Activated naive CD8-positive, alpha-beta T cell treated with anti-CD3 and anti-CD28 coated beads, Interleukin-2, amount 50 U/mL, for 16 hours (primary cell): ENCODE results near the gene IL10RA.
"Not testable (repeated sequence)": the region's sequence is repeated elsewhere in the genome, so short reads cannot be mapped to it uniquely, and the experiment has no call there.

Experiments used
- DNase-seq: peaks from one replicate; pipeline ENCODE4 v3.0.0-alpha.2; 2020; ENCODE audit warnings: low read depth, low spot score

IL10RA gene

GRCh38 chr11:118007040-118007439, 20.8 kb downstream of the IL10RA start:
- DNase-seq, result no peak

GRCh38 chr11:118007563-118008270, 21.5 kb downstream of the IL10RA start:
- DNase-seq, result not testable (repeated sequence)

GRCh38 chr11:118008271-118008911, 22.2 kb downstream of the IL10RA start:
- no peak for DNase-seq

- no peak for DNase-seq
Measured at GRCh38 chr11:118009864-118010737, 23.9 kb downstream of the IL10RA start.

GRCh38 chr11:118010738-118011461, 24.7 kb downstream of the IL10RA start:
- no peak for DNase-seq

- DNase-seq, result no peak
Measured at GRCh38 chr11:118012083-118012669, 26.0 kb downstream of the IL10RA start.

- DNase-seq, result no peak
Measured at GRCh38 chr11:118014022-118014421, 27.8 kb downstream of the IL10RA start.

GRCh38 chr11:118015385-118015841, 29.2 kb downstream of the IL10RA start:
- DNase-seq, result no peak

- no peak for DNase-seq
Measured at GRCh38 chr11:118016104-118016503, 29.9 kb downstream of the IL10RA start.

GRCh38 chr11:118017111-118017510, 30.9 kb downstream of the IL10RA start:
- no peak for DNase-seq

- no peak for DNase-seq
Measured at GRCh38 chr11:118017631-118018315, 31.6 kb downstream of the IL10RA start.

GRCh38 chr11:118018401-118018800, 32.2 kb downstream of the IL10RA start:
- no peak for DNase-seq

GRCh38 chr11:118021146-118021545, 35.0 kb downstream of the IL10RA start:
- DNase-seq, result no peak

- no peak for DNase-seq
Measured at GRCh38 chr11:118027694-118028093, 41.5 kb downstream of the IL10RA start.

- no peak for DNase-seq
Measured at GRCh38 chr11:118028626-118029025, 42.4 kb downstream of the IL10RA start.

- no peak for DNase-seq
Measured at GRCh38 chr11:118033443-118033842, 47.2 kb downstream of the IL10RA start.

GRCh38 chr11:118042141-118042540, 55.9 kb downstream of the IL10RA start:
- DNase-seq, result no peak

GRCh38 chr11:118042796-118043195, 56.6 kb downstream of the IL10RA start:
- DNase-seq, result no peak

GRCh38 chr11:118045191-118045590, 59.0 kb downstream of the IL10RA start:
- no peak for DNase-seq
